ENCODE results near the gene ZNF778. TPM values are rescaled to one million over a fixed set of nuclear protein-coding genes. Genes with fewer than 3 reads are reported as not detected.
"Not testable (repeated sequence)": the region's sequence is repeated elsewhere in the genome, so short reads cannot be mapped to it uniquely, and the experiment has no call there.

Gene ZNF778
- total RNA-seq, 1 experiment from 2014 or later: 19.5 TPM

DNA sequence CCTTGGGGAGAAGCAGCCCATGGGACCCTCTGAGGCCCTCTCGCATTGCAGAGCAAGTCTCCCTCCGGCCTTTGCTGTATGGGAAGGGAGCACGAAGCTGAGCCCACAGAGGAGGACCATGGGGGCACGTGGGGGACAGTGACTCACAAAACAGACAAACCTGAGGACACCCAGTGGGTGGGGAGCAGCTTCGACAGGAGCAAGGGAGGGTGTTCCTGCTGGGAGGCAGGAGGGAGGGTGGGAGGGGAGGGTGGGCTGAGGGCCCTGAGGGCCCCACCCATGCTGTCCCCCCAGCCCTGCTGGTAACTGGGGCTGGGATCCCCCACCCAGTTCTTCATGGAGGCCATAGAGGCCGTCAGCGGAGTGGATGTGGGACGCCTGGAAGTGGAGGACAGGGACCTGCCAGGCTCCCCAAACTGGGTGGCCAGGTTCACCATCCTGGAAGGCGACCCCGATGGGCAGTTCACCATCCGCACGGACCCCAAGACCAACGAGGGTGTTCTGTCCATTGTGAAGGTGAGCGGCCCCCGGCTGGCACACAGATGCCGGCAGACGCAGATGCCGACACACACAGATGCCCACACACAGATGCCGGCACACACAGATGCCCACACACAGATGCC is 29.6 kb upstream of the ZNF778 start:
- POLR2A ChIA-PET: no interaction called here
- intact Hi-C loops (cut with micrococcal nuclease): no loop called here

DNA sequence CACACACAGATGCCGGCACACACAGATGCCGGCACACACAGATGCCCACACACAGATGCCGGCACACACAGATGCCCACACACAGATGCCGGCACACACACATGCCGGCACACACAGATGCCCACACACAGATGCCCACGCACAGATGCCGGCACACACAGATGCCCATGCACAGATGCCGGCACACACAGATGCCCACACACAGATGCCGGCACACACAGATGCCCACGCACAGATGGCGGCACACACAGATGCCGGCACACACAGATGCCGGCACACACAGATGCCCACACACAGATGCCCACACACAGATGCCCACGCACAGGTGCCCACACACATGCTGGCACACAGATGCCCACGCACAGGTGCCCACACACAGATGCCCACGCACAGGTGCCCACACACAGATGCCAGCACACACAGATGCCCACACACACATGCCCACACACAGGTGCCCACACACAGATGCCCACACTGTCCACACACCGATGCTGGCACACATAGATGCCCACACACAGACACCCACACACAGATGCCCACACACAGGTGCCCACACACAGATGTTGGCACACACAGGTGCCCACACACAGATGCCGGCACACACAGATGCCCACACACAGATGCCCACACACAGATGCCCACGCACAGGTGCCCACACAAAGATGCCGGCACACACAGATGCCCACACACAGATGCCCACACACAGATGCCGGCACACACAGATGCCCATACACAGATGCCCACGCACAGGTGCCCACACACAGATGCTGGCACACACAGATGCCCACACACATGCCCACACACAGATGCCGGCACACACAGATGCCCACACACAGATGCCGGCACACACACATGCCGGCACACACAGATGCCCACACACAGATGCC is 28.8 kb upstream of the ZNF778 start:
- DNase-seq (ENCODE audit: low read depth, low spot score); intact Hi-C loops (cut with micrococcal nuclease); H3K4me2 ChIP-seq (ENCODE audit: low read length); RAD21 ChIA-PET (ENCODE audit: low non-redundant PET in 1 of 2, low total read pairs in 2 of 2, uncharacterized antibody in 2 of 2, unreplicated experiment in 2 of 2); H3K9ac ChIP-seq (ENCODE audit: low read length); BruUV-seq (replicated peaks); H3K79me2 ChIP-seq (ENCODE audit: insufficient read depth, low read length); H3K36me3 ChIP-seq (ENCODE audit: control insufficient read depth in 1 of 2, insufficient read depth in 2 of 2, low read length in 2 of 2); H2AFZ ChIP-seq (ENCODE audit: low read depth, low read length, poor library complexity, severe bottlenecking); H3K4me3 ChIP-seq (replicated peaks in 1 of 2; ENCODE audit: low read depth in 1 of 2, low read length in 2 of 2); ATAC-seq; H3K9me2 ChIP-seq (ENCODE audit: insufficient read depth); POLR2A ChIA-PET; H3K27me3 ChIP-seq (ENCODE audit: insufficient read depth, low read length); H4K20me1 ChIP-seq (ENCODE audit: insufficient read depth); H3K9me3 ChIP-seq (ENCODE audit: control insufficient read depth in 1 of 2, insufficient read depth in 1 of 2, low read depth in 1 of 2, low read length in 2 of 2); H3K27ac ChIP-seq (ENCODE audit: low read depth, low read length): not testable (repeated sequence)
- peaks cover 0 to 26% of the 10 kb centered on the region in 2 experiments; a peak in 2 of 4 replicates for H3K4me1 ChIP-seq (ENCODE audit: control insufficient read depth in 1 of 2, insufficient read depth in 2 of 2, low read length in 2 of 2)
- CTCF ChIA-PET: interaction anchor here (0.8 kb wide), 1 partner anchor 451 kb away, joined by 3 read pairs; no protein-coding TSS in a partner anchor

More for the DNA sequence above, 29.6 kb upstream of the ZNF778 start:
- no peaks in the 10 kb centered on the region for H3K27me3 ChIP-seq (ENCODE audit: insufficient read depth, low read length)
- peaks cover 0 to 19% of the 10 kb centered on the region in 2 experiments; a peak in 2 of 4 replicates for H3K4me1 ChIP-seq (ENCODE audit: control insufficient read depth in 1 of 2, insufficient read depth in 2 of 2, low read length in 2 of 2)
- H3K27ac ChIP-seq (ENCODE audit: low read depth, low read length): no peak overlapping the region; the same call in 1 of the 2 replicates
- no peaks in the 10 kb centered on the region for H3K79me2 ChIP-seq (ENCODE audit: insufficient read depth, low read length)
- ATAC-seq (peak; percentile 26), DNase-seq (ENCODE audit: low read depth, low spot score) (no peak)
- no peaks in the 10 kb centered on the region for H3K9me3 ChIP-seq (ENCODE audit: control insufficient read depth in 1 of 2, insufficient read depth in 1 of 2, low read depth in 1 of 2, low read length in 2 of 2)
- CTCF ChIA-PET: interaction anchor here (0.9 kb wide), 1 partner anchor 17 kb away, joined by 4 read pairs; the partner anchor contains the start of gene CDH15
- no TSS peak for BruUV-seq (replicated peaks)
- H3K36me3 ChIP-seq (ENCODE audit: control insufficient read depth in 1 of 2, insufficient read depth in 2 of 2, low read length in 2 of 2): no peaks in the 10 kb centered on the region
- H3K4me3 ChIP-seq (replicated peaks in 1 of 2; ENCODE audit: low read depth in 1 of 2, low read length in 2 of 2): no peak overlapping the region
- RAD21 ChIA-PET (ENCODE audit: low non-redundant PET in 1 of 2, low total read pairs in 2 of 2, uncharacterized antibody in 2 of 2, unreplicated experiment in 2 of 2): no interaction called here
- H2AFZ ChIP-seq (ENCODE audit: low read depth, low read length, poor library complexity, severe bottlenecking): no peak overlapping the region
- H3K9me2 ChIP-seq (ENCODE audit: insufficient read depth): no peaks in the 10 kb centered on the region
- H4K20me1 ChIP-seq (ENCODE audit: insufficient read depth): no peaks in the 10 kb centered on the region
- H3K9ac ChIP-seq (ENCODE audit: low read length): no peak overlapping the region
- H3K4me2 ChIP-seq (ENCODE audit: low read length): no peak overlapping the region
- TF ChIP-seq EGR1 (IDR thresholded peaks at IDR 0.05; ENCODE audit: low read depth) (no peak), REST (IDR thresholded peaks at IDR 0.05; ENCODE audit: low read depth) (no peak)
